ENCODE data around the gene THBS1.

Gene THBS1

GRCh38 chr15:39638041-39638440 lies 57.2 kb downstream of the THBS1 start:
- Histone ChIP-seq H3K4me3 (ENCODE audit: low read length) (no peak overlapping the region), H4K20me1 (ENCODE audit: insufficient read depth, low read length) (no peaks in the 10 kb centered on the region), H3K27me3 (replicated peaks; ENCODE audit: insufficient read depth, low read length) (no peaks in the 10 kb centered on the region), H3K27ac (ENCODE audit: low read length) (no peak overlapping the region), H3K36me3 (replicated peaks; ENCODE audit: insufficient read depth, low read length) (no peaks in the 10 kb centered on the region), H3K4me2 (ENCODE audit: low read depth, low read length) (no peak overlapping the region), H3K4me1 (ENCODE audit: low read length) (no peaks in the 10 kb centered on the region), H3K79me2 (ENCODE audit: low read length) (no peaks in the 10 kb centered on the region), H3K9me2 (replicated peaks; ENCODE audit: insufficient read depth, low read length) (no peaks in the 10 kb centered on the region), H2AFZ (ENCODE audit: low read length) (no peak overlapping the region), H3K9me3 (replicated peaks; ENCODE audit: insufficient read depth, low read length) (no peaks in the 10 kb centered on the region), H3K9ac (ENCODE audit: low read length) (no peak overlapping the region), H3F3A (ENCODE audit: insufficient read depth, low read length) (no peaks in the 10 kb centered on the region)
- DNase-seq: no peak
- TF ChIP-seq EZH2 (optimal IDR thresholded peaks at IDR 0.05; ENCODE audit: low read depth, low read length) (no peak), EZH2phosphoT487 (IDR thresholded peaks at IDR 0.05; ENCODE audit: low read length) (no peak)
- TF ChIP-seq, protein P1, sequence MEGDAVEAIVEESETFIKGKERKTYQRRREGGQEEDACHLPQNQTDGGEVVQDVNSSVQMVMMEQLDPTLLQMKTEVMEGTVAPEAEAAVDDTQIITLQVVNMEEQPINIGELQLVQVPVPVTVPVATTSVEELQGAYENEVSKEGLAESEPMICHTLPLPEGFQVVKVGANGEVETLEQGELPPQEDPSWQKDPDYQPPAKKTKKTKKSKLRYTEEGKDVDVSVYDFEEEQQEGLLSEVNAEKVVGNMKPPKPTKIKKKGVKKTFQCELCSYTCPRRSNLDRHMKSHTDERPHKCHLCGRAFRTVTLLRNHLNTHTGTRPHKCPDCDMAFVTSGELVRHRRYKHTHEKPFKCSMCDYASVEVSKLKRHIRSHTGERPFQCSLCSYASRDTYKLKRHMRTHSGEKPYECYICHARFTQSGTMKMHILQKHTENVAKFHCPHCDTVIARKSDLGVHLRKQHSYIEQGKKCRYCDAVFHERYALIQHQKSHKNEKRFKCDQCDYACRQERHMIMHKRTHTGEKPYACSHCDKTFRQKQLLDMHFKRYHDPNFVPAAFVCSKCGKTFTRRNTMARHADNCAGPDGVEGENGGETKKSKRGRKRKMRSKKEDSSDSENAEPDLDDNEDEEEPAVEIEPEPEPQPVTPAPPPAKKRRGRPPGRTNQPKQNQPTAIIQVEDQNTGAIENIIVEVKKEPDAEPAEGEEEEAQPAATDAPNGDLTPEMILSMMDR (IDR thresholded peaks at IDR 0.05; ENCODE audit: low read length): no peak

- DNase-seq: no peak
- H3K9me2 ChIP-seq (replicated peaks; ENCODE audit: insufficient read depth, low read length): no peaks in the 10 kb centered on the region
- H2AFZ ChIP-seq (ENCODE audit: low read length): no peak overlapping the region
- no peak overlapping the region for H3K4me3 ChIP-seq (ENCODE audit: low read length)
- no peak for TF ChIP-seq EZH2phosphoT487 (IDR thresholded peaks at IDR 0.05; ENCODE audit: low read length)
- H3K79me2 ChIP-seq (ENCODE audit: low read length): no peaks in the 10 kb centered on the region
- H3K4me1 ChIP-seq (ENCODE audit: low read length): no peaks in the 10 kb centered on the region
- no peak overlapping the region for H3K4me2 ChIP-seq (ENCODE audit: low read depth, low read length)
- no peaks in the 10 kb centered on the region for H4K20me1 ChIP-seq (ENCODE audit: insufficient read depth, low read length)
- H3K9me3 ChIP-seq (replicated peaks; ENCODE audit: insufficient read depth, low read length): no peaks in the 10 kb centered on the region
- H3K9ac ChIP-seq (ENCODE audit: low read length): no peak overlapping the region
- H3K27ac ChIP-seq (ENCODE audit: low read length): no peak overlapping the region
- no peaks in the 10 kb centered on the region for H3K27me3 ChIP-seq (replicated peaks; ENCODE audit: insufficient read depth, low read length)
- no peaks in the 10 kb centered on the region for H3F3A ChIP-seq (ENCODE audit: insufficient read depth, low read length)
- H3K36me3 ChIP-seq (replicated peaks; ENCODE audit: insufficient read depth, low read length): no peaks in the 10 kb centered on the region
Observed at GRCh38 chr15:39639037-39639436, 58.2 kb downstream of the THBS1 start.

DNA sequence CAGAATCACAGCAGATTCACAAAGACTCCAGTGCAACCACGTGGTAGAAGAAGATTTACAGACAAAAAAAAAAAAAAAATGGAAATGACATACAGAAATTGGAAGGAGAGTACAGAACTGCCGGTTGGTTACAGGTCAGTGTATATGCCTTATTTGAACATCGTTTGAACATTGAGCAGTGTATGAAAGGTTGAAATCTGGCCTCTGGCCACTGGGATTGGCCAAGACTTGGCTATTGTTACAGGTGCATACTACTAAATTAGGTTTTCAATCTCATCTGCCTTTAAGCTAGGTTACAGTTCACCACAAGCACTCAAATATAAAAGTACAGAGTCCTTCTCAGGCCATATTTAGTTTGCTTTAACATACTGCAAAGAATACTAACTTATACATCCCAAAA lies 59.8 kb downstream of the THBS1 start:
- no peaks in the 10 kb centered on the region for H3K36me3 ChIP-seq (replicated peaks; ENCODE audit: insufficient read depth, low read length)
- no peak overlapping the region for H2AFZ ChIP-seq (ENCODE audit: low read length)
- H3K9me3 ChIP-seq (replicated peaks; ENCODE audit: insufficient read depth, low read length): no peaks in the 10 kb centered on the region
- no peaks in the 10 kb centered on the region for H3F3A ChIP-seq (ENCODE audit: insufficient read depth, low read length)
- no peak overlapping the region for H3K4me2 ChIP-seq (ENCODE audit: low read depth, low read length)
- no peaks in the 10 kb centered on the region for H3K27me3 ChIP-seq (replicated peaks; ENCODE audit: insufficient read depth, low read length)
- H3K79me2 ChIP-seq (ENCODE audit: low read length): no peaks in the 10 kb centered on the region
- DNase-seq: no peak
- H3K4me1 ChIP-seq (ENCODE audit: low read length): no peaks in the 10 kb centered on the region
- H3K9me2 ChIP-seq (replicated peaks; ENCODE audit: insufficient read depth, low read length): no peaks in the 10 kb centered on the region
- no peak overlapping the region for H3K4me3 ChIP-seq (ENCODE audit: low read length)
- no peak overlapping the region for H3K9ac ChIP-seq (ENCODE audit: low read length)
- TF ChIP-seq EZH2 (optimal IDR thresholded peaks at IDR 0.05; ENCODE audit: low read depth, low read length): no peak
- TF ChIP-seq EZH2phosphoT487 (IDR thresholded peaks at IDR 0.05; ENCODE audit: low read length): no peak
- TF ChIP-seq, protein P1 (IDR thresholded peaks at IDR 0.05; ENCODE audit: low read length): no peak
- H4K20me1 ChIP-seq (ENCODE audit: insufficient read depth, low read length): no peaks in the 10 kb centered on the region
- H3K27ac ChIP-seq (ENCODE audit: low read length): no peak overlapping the region

DNA sequence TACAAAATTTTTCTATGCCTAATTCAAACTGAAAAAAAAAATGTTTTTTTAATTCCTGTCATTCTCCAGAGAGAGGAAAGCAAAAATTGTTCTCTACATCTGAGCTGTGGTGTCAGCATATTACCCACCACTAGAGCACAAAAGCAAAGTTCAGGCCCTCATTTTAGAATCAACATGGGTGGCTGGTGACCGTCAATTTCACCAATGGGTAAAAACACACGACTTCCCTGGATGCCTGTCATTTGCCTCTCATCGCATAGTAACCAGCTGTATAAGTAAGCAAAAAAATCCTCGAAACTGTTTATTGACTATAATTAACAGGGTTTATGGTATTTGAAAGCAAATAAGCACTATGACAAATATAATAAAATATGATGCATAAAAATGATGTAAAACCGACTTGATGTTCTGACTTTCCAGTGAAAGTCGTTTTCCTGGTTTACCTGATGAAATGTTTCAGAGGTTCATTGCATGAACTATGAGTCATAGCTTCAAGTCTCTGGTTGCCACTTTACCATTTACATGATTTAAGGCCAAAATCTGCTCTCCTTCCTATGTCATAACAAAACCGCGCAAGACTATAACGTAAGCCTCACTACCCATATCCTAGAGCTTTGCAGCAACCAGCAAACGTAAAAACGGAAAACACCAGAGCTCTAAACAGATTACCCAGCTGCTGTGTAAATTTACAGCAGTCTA lies 60.5 kb downstream of the THBS1 start:
- no peak for TF ChIP-seq EZH2phosphoT487 (IDR thresholded peaks at IDR 0.05; ENCODE audit: low read length)
- no peak for TF ChIP-seq EZH2 (optimal IDR thresholded peaks at IDR 0.05; ENCODE audit: low read depth, low read length)
- TF ChIP-seq, protein P1 (IDR thresholded peaks at IDR 0.05; ENCODE audit: low read length): no peak
- DNase-seq: no peak

More for the DNA sequence above, 60.5 kb downstream of the THBS1 start:
- no peaks in the 10 kb centered on the region for H3K27me3 ChIP-seq (replicated peaks; ENCODE audit: insufficient read depth, low read length)
- no peaks in the 10 kb centered on the region for H3K4me1 ChIP-seq (ENCODE audit: low read length)
- no peak overlapping the region for H2AFZ ChIP-seq (ENCODE audit: low read length)
- H3K36me3 ChIP-seq (replicated peaks; ENCODE audit: insufficient read depth, low read length): no peaks in the 10 kb centered on the region
- H3K9ac ChIP-seq (ENCODE audit: low read length): no peak overlapping the region
- H4K20me1 ChIP-seq (ENCODE audit: insufficient read depth, low read length): no peaks in the 10 kb centered on the region
- no peaks in the 10 kb centered on the region for H3F3A ChIP-seq (ENCODE audit: insufficient read depth, low read length)
- H3K27ac ChIP-seq (ENCODE audit: low read length): no peak overlapping the region
- no peak overlapping the region for H3K4me3 ChIP-seq (ENCODE audit: low read length)
- H3K9me2 ChIP-seq (replicated peaks; ENCODE audit: insufficient read depth, low read length): no peaks in the 10 kb centered on the region
- H3K4me2 ChIP-seq (ENCODE audit: low read depth, low read length): no peak overlapping the region
- H3K79me2 ChIP-seq (ENCODE audit: low read length): no peaks in the 10 kb centered on the region
- H3K9me3 ChIP-seq (replicated peaks; ENCODE audit: insufficient read depth, low read length): no peaks in the 10 kb centered on the region

Data from MM.1S (cell line).